Thyroid gland (tissue), 4 donors: ENCODE measurements around the gene FMN1. TPM values are rescaled to one million over a fixed set of nuclear protein-coding genes. Genes with fewer than 3 reads are reported as not detected.
A peak's percentile ranks its signal among the peaks of the same experiment; 100 is the strongest.

Source experiments
- DNase-seq, 2 donors: peaks; one replicate each; pipeline ENCODE4 v3.0.0-alpha.2; 2019
- H3K27ac ChIP-seq, 3 donors: fragments of 200-600 bp; sonication (generic); 1 replicate in 2 of 3; 2 replicates in 1 of 3; pipeline ENCODE4 v1.5.1; 2016 to 2019; ENCODE audit warnings: mild to moderate bottlenecking in 1 of 3, moderate library complexity in 1 of 3
- H3K27me3 ChIP-seq: fragments of 200-600 bp; sonication (generic); one replicate; pipeline ENCODE4 v1.5.1; 2019
- H3K36me3 ChIP-seq, 2 donors: fragments of 200-600 bp; sonication (generic); one replicate each; pipeline ENCODE4 v1.5.1; 2016 to 2019
- H3K4me1 ChIP-seq, 2 donors: fragments of 200-600 bp; sonication (generic); one replicate each; pipeline ENCODE4 v1.5.1; 2017 to 2019
- H3K4me3 ChIP-seq, 3 donors: fragments of 200-600 bp; sonication (generic); replicated peaks in 1 of 3; 1 replicate in 2 of 3; 2 replicates in 1 of 3; pipeline ENCODE4 v1.5.1; 2016; ENCODE audit warnings: mild to moderate bottlenecking in 1 of 3
- H3K9me3 ChIP-seq: fragments of 200-600 bp; sonication (generic); one replicate; pipeline ENCODE4 v1.5.1; 2017
- CTCF ChIP-seq, 6 experiments: fragments of 200-600 bp in 3 of 6; fragments of 450-650 bp in 3 of 6; sonication (generic) in 3 of 6; IDR thresholded peaks; one replicate each; pipeline ENCODE4 v1.5.1; 2016 to 2019; ENCODE audit warnings: antibody characterized with exemption in 6 of 6, mild to moderate bottlenecking in 2 of 6, inconsistent platforms in 1 of 6, moderate library complexity in 1 of 6
- POLR2A ChIP-seq, 2 donors: fragments of 450-650 bp; IDR thresholded peaks; one replicate each; pipeline ENCODE4 v1.6.1; 2017; ENCODE audit warnings: antibody characterized with exemption in 2 of 2, mild to moderate bottlenecking in 2 of 2, moderate library complexity in 1 of 2
- WGBS, 2 donors: methylation state at CpG; one replicate each; pipeline ENCODE4 v1.1.5; 2017; 5-methylcytosine and 5-hydroxymethylcytosine counted together
- intact Hi-C: fragments of 100-400 bp; cut with DNase I; formaldehyde crosslinking; loops from one replicate; pipeline ENCODE4 v1.15.1; 2023
- total RNA-seq, 4 donors: library from RNA; depleted of rRNA; stranded (reverse); fragments of >200 nt; gene quantifications; one replicate each; pipeline ENCODE4 v1.2.3, GENCODE V29; 2016

FMN1 gene
- total RNA-seq, 4 donors from 2014 or later = 13.8 to 28.3 (median 22.5) TPM

GRCh38 chr15:32903591-32904290, 290.8 kb downstream of the FMN1 start:
- intact Hi-C loops = no loop called here
- H3K27ac ChIP-seq = no peak overlapping the region
- H3K9me3 ChIP-seq = no peaks in the 10 kb centered on the region
- no peak for DNase-seq
- H3K4me3 ChIP-seq = no peak overlapping the region
- peaks cover 0 to 12% of the 10 kb centered on the region in 2 donors for H3K4me1 ChIP-seq
- H3K36me3 ChIP-seq = no peaks in the 10 kb centered on the region
- TF ChIP-seq POLR2A (IDR thresholded peaks at IDR 0.05) = no peak
- no peak for TF ChIP-seq CTCF (IDR thresholded peaks at IDR 0.05)
- 89 to 90% methylated on average over 10 of the region's 10 CpGs for WGBS, 2 donors
- no peaks in the 10 kb centered on the region for H3K27me3 ChIP-seq

GRCh38 chr15:32901995-32902394, 292.5 kb downstream of the FMN1 start:
- no peaks in the 10 kb centered on the region for H3K9me3 ChIP-seq
- intact Hi-C loops = no loop called here
- H3K4me3 ChIP-seq = no peak overlapping the region
- H3K4me1 ChIP-seq = no peaks in the 10 kb centered on the region
- 82 to 87% methylated on average over 3 of the region's 3 CpGs for WGBS, 2 donors
- TF ChIP-seq POLR2A (IDR thresholded peaks at IDR 0.05) = no peak
- no peak for DNase-seq
- H3K27me3 ChIP-seq = no peaks in the 10 kb centered on the region
- H3K27ac ChIP-seq = no peak overlapping the region
- H3K36me3 ChIP-seq = no peaks in the 10 kb centered on the region

GRCh38 chr15:32901192-32901591, 293.3 kb downstream of the FMN1 start:
- Histone ChIP-seq H3K4me3 (no peak overlapping the region), H3K36me3 (no peaks in the 10 kb centered on the region), H3K27ac (no peak overlapping the region), H3K4me1 (no peaks in the 10 kb centered on the region), H3K27me3 (no peaks in the 10 kb centered on the region), H3K9me3 (no peaks in the 10 kb centered on the region)
- 81 to 91% methylated on average over 2 of the region's 2 CpGs for WGBS, 2 donors
- DNase-seq = no peak
- intact Hi-C loops = no loop called here
- TF ChIP-seq POLR2A (IDR thresholded peaks at IDR 0.05) (no peak), CTCF (IDR thresholded peaks at IDR 0.05) (no peak)

GRCh38 chr15:32899126-32899596, 295.4 kb downstream of the FMN1 start:
- TF ChIP-seq CTCF (IDR thresholded peaks at IDR 0.05) = no peak
- TF ChIP-seq POLR2A (IDR thresholded peaks at IDR 0.05) = no peak
- 68 to 70% methylated on average over 6 of the region's 6 CpGs for WGBS, 2 donors

GRCh38 chr15:32898414-32898813, 296.1 kb downstream of the FMN1 start:
- WGBS, 2 donors = 80 to 82% methylated on average over 4 of the region's 4 CpGs
- TF ChIP-seq CTCF (IDR thresholded peaks at IDR 0.05) = no peak
- TF ChIP-seq POLR2A (IDR thresholded peaks at IDR 0.05) = no peak
- Histone ChIP-seq H3K36me3 (no peaks in the 10 kb centered on the region), H3K4me3 (no peak overlapping the region), H3K27me3 (no peaks in the 10 kb centered on the region), H3K4me1 (no peaks in the 10 kb centered on the region), H3K27ac (no peak overlapping the region), H3K9me3 (no peaks in the 10 kb centered on the region)
- no peak for DNase-seq
- intact Hi-C loops = loop anchor here (10.0 kb wide), 1 partner anchor 56 kb away; no protein-coding TSS in a partner anchor

More at GRCh38 chr15:32899126-32899596, 295.4 kb downstream of the FMN1 start:
- no peaks in the 10 kb centered on the region for H3K9me3 ChIP-seq
- no peaks in the 10 kb centered on the region for H3K27me3 ChIP-seq
- intact Hi-C loops = loop anchor here (10.0 kb wide), 1 partner anchor 56 kb away; no protein-coding TSS in a partner anchor
- H3K27ac ChIP-seq = no peak overlapping the region
- no peak overlapping the region for H3K4me3 ChIP-seq
- DNase-seq = peak; percentile 3 to 14
- no peaks in the 10 kb centered on the region for H3K4me1 ChIP-seq
- H3K36me3 ChIP-seq = no peaks in the 10 kb centered on the region
